Smooth muscle cell of the brain vasculature (primary cell): ENCODE measurements around the gene FMO2.
A peak's percentile ranks its signal among the peaks of the same experiment; 100 is the strongest.

ENCODE experiments used
- DNase-seq: peaks from one replicate; pipeline ENCODE4 v3.0.0-alpha.2; 2012; ENCODE audit warnings: low read depth, low spot score

Gene FMO2, protein sequence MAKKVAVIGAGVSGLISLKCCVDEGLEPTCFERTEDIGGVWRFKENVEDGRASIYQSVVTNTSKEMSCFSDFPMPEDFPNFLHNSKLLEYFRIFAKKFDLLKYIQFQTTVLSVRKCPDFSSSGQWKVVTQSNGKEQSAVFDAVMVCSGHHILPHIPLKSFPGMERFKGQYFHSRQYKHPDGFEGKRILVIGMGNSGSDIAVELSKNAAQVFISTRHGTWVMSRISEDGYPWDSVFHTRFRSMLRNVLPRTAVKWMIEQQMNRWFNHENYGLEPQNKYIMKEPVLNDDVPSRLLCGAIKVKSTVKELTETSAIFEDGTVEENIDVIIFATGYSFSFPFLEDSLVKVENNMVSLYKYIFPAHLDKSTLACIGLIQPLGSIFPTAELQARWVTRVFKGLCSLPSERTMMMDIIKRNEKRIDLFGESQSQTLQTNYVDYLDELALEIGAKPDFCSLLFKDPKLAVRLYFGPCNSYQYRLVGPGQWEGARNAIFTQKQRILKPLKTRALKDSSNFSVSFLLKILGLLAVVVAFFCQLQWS

GRCh38 chr1:171185091-171185490 is at the start of gene FMO2:
TSS of gene FMO2 (plus strand) at chr1:171185300. CDS start at chr1:171185714, 414 bp downstream.
- no peak for DNase-seq

GRCh38 chr1:171137580-171137979 is 47.5 kb upstream of the FMO2 start:
- no peak for DNase-seq

- no peak for DNase-seq
Observed at GRCh38 chr1:171138980-171139379, 46.1 kb upstream of the FMO2 start.

GRCh38 chr1:171139890-171140289 is 45.2 kb upstream of the FMO2 start:
- DNase-seq, result no peak

DNA sequence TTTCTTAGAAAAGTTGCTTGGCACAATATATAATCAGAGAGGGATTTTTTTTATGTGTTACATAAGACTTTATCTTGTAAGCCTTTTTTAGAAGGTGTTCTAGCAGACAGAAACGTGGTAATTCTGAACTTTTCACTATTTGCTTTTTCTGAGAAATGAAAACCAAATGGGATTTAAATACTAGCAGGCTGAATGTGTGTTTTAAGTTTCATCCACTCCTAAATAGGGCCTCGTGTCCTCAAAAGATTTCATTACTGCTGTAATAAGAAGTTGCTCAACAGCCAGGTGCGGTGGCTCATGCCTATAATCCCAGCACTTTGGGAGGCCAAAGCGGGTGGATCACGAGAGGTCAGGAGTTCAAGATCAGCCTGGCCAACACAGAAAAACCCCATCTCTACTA is 44.7 kb upstream of the FMO2 start:
- DNase-seq, result no peak

DNA sequence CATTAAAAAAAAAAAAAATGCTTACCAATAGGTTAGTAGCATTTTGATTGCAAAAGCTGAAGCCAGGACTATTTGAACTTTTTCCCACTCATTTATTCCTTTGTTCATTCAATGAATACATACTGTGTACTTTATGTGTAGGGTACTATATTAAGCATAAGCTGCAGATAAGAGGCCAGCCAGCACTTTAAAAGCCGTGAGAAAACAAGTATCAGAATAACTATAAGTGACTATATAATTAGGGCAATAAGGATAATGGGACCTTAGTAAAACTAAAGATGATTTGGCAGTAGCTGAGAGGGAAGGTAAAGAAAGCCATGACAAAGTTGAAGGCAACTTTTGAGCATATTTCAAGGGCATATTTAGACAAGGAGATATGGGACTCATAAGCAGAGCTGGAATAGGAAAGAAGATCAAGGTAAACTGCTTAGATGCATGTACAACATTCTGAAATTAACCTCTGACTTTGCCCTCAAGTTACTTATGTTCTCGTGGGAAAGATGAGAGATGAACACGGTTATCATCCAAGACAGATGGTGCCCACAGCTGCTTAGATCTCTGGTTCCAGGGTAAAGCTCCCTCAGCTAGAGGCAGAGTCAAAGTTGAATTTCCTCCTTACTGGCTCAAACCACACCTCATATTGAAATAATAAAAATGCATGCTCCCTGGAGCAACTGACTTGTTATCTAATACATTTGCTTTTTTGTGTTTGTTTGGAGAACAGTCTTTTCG is 44.0 kb upstream of the FMO2 start:
- DNase-seq, result no peak

- peak; percentile 95 for DNase-seq
Observed at GRCh38 chr1:171141688-171142415, 43.2 kb upstream of the FMO2 start.

DNA sequence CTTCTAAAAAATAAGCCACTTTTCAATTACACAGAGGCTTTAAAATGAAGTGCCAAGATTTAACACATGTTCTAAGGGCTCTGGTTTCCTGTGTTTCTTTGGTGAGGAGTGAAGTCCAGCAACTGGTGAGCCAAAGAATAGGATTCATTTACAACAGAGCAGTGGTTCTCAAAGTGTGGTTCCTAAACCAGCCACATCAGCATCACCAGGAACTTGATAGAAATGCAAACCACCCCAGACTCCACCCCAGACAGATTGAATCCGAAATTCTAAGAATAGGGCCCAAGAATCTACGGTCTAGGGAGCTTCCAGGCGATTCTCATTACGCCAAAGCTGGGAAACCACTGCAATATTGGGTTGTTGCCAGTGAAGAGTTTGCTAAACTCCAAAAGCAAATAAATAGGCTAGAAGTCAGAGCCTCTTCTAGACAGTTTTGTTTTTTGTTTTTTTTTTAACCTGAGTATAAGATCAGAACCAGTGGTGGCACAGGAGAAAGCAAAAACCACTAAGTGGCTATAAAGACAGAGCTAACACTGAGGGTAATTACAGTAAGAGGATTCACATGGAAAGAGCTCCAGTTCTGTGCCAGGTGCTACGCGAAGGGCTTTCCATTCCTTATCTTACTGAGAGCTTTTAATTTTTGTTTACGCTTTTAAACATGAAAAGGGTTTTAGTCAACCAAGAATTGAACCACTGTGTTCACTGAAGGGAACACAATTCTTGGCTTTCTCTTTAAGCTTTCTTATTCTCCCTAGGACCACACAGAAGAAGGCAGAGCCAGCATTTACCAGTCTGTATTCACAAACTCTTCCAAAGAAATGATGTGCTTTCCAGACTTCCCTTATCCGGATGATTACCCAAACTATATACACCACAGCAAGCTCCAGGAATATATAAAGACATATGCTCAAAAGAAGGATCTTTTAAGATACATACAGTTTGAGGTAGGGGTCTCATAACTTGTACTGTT is 42.4 kb upstream of the FMO2 start:
- peak; percentile 50 for DNase-seq

DNA sequence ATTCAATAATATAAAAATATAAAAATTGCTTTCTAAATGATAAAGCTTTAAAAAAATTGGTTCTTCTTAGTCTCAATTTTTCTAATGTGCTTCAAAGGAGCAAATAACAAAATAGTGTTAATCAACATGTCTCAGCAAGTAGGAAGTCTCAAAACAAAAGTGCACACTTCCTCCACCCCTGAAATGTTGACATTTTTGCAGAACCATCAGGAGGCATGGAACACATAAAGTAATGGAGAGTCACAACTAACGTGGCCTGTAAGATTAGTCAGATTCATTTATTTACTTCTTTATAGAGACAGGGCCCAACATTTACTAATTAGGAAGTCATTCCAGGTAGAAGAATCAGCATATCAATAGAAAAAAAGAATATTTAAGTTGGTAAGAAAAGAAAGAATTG is 34.9 kb upstream of the FMO2 start:
- DNase-seq, result no peak

GRCh38 chr1:171152549-171152948 is 32.6 kb upstream of the FMO2 start:
- no peak for DNase-seq

DNA sequence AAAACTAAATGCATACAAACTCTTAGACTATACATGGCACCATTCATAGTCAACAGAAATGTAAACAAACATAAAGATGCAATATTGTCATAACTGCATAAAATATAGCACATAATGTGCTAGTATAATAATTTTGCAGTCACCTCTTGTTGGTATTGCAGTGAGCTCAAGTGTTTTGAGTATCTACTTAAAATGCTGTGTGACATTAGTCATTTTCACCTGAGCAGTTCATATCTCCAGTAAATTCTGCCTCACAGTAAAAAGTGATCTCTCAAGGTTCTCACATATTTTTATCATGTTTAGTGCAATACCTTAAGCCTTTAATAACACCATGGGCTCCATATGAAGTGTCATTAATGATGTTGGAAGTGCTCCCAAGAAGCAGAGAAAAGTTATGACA is 29.6 kb upstream of the FMO2 start:
- no peak for DNase-seq

GRCh38 chr1:171158096-171158495 is 27.0 kb upstream of the FMO2 start:
- no peak for DNase-seq

- no peak for DNase-seq
Observed at GRCh38 chr1:171158551-171158950, 26.5 kb upstream of the FMO2 start.

- no peak for DNase-seq
Observed at GRCh38 chr1:171159148-171159547, 26.0 kb upstream of the FMO2 start.

DNA sequence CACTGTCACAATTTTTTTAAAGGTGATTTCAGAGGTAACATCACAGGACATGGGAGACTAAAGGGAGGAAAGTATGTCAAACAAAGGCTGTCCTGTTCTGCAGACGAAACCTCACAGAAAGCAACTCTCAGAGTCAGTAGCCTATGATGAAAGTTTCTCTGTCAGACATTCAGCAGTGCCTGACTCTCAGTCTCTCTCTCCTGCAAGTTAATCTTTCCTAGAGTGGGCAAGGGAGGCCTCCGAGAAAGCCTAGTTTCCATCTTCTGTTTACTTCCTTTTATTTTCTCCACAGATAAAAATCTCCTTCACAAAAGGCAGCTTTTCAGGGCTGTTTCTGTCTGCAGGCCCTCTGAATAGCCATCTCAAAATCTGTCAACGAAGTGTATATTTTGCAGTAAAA is 24.9 kb upstream of the FMO2 start:
- no peak for DNase-seq

DNA sequence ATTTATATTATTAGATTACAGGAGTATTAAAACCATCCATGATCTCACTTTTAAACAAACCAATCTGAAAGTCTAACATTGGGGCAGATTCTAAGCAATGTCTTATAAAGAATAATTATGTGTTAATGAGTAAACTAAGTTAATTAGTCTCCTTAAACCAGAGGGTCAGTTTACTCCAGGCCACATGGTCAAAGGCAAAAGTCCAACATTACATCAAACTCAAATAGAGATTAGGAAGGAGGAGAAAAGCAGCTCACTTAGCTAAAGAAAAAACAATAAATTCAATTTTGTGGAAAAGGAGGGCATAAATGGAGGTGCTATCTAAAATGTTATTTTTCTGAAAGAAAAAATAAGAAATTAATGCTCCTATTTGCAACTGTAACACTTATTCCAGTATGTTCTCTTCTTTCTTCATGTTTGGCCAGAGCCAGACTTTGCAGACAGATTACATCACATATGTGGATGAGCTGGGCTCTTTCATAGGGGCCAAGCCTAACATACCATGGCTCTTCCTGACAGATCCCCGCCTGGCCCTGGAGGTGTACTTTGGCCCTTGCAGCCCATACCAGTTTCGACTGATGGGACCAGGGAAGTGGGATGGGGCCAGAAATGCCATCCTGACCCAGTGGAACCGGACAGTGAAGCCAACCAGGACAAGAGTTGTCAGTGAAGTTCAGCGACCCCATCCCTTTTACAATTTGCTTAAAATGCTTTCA is 24.3 kb upstream of the FMO2 start:
- no peak for DNase-seq

DNA sequence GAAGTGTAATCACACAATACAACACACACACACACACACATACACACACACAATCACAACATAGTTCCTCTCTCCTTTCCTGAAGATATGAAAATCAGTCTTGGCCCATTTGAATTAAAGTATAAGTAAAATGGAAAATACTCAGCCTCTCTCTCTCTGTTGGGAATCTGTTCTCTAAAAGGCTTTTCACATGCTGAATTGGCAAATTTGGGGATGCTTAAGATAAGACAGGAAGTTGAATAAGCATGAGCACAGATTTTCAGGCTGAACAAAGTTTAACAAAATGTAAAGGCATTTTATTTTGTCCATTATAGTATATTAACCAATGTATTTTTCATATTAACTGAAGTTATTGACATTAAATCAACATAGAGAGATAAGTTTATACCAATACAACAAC is 23.7 kb upstream of the FMO2 start:
- no peak for DNase-seq

DNA sequence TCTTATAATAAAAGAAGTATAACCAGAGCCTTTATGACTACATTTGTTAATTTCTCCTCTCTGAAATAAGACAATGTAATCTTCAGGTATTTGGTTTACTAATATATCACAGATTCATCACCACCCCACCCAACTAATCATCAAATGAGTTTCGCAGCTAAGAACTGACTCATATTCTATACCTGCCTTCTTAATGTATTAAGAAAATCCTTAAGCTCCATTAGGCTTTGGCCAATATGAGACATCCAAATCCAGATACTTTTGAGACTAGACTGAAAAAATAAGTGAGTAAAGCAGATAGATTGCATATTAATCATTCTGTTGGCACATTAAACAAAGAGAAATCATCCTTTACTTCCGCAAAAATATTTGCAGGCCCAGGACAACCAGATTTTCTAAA is 18.7 kb upstream of the FMO2 start:
- DNase-seq, result no peak

DNA sequence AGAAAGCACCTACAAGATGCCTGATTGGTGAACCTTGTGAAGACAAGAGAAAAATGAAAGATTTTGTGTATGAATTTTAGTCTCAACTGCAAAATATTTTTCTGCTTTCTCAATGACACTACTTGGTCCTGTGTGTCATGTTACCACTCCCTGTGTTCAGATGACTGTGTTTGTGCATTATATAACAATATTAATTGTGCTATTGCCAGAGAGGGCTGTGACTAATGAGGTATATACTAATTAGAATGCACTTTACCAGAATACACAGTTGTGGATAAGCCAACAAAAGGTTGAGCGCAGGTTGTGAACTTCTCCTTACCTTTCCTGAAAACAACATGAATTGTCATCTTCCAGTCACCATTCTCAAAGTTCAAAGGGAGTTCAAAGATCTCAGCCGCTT is 17.3 kb upstream of the FMO2 start:
- DNase-seq, result no peak

DNA sequence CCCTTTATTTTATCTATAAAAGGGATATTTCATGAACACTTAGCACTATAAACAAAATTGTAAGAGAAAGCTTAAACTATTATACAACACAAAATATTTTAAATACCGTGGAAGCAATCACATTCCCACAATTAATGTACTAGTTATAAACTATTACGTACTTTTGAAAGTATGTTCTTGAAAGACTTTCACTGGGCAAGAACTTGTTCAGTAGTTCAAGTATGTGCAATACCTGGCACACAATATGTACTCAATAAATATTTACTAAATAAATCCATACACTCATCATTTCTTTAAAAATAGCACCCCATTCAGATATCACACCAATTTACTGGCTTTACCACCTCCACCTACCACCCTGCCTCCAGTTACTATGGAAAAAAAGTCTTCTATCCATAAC is 12.6 kb upstream of the FMO2 start:
- DNase-seq, result no peak
